ENCODE measurements around the gene POU4F3.

DNA sequence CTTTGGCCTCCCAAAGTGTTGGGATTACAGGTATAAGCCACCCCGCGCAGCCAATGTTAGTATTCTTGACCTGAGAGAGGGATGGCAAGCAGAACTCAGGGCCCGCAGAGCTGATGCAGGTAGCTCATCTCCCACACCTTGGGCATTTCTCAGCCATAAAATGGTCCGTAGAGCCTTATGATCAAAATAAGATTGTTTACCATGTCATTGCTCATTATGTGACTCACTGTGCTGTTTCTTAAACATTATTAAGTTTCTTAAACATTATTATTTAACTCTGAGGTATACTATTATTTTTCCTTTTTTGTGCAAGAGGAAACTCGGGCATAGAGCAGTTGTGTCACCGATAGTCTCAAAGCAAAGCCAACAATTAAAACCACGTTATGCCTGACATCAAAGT is 42.4 kb upstream of the POU4F3 start:
- TF ChIP-seq, protein P1, sequence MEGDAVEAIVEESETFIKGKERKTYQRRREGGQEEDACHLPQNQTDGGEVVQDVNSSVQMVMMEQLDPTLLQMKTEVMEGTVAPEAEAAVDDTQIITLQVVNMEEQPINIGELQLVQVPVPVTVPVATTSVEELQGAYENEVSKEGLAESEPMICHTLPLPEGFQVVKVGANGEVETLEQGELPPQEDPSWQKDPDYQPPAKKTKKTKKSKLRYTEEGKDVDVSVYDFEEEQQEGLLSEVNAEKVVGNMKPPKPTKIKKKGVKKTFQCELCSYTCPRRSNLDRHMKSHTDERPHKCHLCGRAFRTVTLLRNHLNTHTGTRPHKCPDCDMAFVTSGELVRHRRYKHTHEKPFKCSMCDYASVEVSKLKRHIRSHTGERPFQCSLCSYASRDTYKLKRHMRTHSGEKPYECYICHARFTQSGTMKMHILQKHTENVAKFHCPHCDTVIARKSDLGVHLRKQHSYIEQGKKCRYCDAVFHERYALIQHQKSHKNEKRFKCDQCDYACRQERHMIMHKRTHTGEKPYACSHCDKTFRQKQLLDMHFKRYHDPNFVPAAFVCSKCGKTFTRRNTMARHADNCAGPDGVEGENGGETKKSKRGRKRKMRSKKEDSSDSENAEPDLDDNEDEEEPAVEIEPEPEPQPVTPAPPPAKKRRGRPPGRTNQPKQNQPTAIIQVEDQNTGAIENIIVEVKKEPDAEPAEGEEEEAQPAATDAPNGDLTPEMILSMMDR (IDR thresholded peaks at IDR 0.05): no peak
- TF ChIP-seq POLR2A (IDR thresholded peaks at IDR 0.05): no peak
- TF ChIP-seq POLR2AphosphoS5 (IDR thresholded peaks at IDR 0.05): no peak
